Stimulated activated CD8-positive, alpha-beta memory T cell treated with anti-CD3 and anti-CD28 coated beads, Interleukin-7, amount 100 ng/mL, for 48 hours (primary cell): ENCODE data around the gene LTB.
"Not testable (repeated sequence)": the region's sequence is repeated elsewhere in the genome, so short reads cannot be mapped to it uniquely, and the experiment has no call there.

Experiments
- DNase-seq, 2 donors: peaks; one replicate each; pipeline ENCODE4 v3.0.0-alpha.2; 2020; ENCODE audit warnings: low read depth in 1 of 2; ENCODE audit errors: extremely low read depth in 1 of 2

The LTB gene

DNA sequence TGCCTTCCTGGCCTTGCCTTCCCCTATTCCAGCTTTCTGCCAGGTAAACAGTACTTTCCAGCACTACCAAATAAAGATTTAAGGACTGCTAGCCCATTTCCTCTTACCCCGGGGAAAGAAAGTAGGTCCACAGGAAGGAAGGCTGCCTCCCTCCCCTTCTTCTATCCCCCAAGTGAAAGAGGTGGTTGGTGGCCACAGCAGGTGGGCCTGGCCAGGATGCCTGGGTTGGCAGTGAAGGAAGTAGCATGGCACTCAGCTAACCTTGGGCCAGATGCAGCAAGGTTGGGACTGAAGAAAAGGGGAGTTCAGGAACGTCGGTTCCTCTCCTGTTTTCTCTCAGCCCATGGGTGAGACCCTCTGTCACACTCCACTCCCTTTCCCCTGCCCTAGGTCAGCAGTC is 25.9 kb downstream of the LTB start:
- no peak for DNase-seq

DNA sequence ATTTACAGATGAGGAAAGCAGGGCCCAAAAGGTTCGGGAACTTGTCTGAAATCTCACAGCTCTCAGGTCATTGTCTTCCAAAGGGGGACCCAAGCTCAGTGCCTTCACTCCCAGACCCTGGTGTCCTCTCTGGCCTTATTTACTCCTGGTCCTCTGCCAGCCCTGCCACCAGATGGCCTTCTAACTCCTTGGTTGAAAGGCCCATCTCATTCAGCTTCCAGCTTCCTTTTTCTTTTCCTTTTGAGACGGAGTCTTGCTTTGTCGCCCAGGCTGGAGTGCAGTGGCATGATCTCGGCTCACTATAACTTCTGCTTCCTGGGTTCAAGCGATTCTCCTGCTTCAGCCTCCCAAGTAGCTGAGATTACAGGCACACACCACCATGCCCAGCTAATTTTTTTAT is 30.9 kb downstream of the LTB start:
- not testable (repeated sequence) for DNase-seq

DNA sequence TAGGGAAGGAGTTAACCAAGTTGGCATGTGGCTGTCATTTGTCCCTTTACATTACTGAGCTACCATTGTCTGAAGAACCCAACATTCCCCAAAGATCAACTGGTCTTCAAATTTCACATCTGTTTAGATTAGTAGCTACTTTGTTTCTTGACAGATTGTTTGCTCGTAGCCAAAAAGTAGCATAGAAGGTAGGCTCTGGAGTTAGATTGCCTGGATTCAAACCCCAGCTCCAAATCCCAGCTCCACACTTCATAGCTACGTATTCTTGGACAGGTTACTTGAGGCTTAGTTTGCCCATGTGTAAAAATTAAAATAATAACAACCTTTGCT is 33.7 kb downstream of the LTB start:
- DNase-seq, result no peak

DNA sequence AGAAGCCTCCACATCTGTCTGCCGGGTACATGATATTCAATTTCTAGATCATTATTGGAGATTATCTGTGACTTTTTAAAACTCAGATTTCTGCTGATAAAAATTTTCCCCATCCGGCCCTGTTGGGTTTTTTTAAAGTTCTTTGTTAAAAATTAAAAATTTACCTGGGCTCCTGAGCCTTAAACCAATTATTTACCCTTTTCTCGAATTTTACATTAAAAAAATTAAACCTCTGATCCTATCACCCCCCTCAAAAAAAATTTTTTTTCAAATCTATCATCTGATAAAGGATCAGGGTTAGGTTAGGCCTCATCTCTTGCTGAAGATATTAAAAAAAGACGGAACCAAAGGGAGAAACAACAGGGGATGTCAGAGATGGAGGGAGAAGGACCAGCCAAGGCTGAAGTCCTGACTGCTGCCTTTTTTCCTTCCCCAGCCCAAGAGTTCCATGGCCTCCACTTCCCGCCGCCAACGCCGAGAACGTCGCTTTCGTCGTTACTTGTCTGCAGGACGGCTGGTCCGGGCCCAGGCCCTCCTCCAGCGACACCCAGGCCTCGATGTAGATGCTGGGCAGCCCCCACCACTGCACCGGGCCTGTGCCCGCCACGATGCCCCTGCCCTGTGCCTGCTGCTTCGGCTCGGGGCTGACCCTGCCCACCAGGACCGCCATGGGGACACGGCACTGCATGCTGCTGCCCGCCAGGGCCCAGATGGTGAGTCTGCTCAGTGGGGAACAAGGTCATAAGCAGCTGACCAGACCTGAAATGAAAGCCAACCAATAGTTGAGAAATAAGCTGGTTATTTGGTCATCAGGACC is 34.3 kb downstream of the LTB start:
- DNase-seq, result no peak

DNA sequence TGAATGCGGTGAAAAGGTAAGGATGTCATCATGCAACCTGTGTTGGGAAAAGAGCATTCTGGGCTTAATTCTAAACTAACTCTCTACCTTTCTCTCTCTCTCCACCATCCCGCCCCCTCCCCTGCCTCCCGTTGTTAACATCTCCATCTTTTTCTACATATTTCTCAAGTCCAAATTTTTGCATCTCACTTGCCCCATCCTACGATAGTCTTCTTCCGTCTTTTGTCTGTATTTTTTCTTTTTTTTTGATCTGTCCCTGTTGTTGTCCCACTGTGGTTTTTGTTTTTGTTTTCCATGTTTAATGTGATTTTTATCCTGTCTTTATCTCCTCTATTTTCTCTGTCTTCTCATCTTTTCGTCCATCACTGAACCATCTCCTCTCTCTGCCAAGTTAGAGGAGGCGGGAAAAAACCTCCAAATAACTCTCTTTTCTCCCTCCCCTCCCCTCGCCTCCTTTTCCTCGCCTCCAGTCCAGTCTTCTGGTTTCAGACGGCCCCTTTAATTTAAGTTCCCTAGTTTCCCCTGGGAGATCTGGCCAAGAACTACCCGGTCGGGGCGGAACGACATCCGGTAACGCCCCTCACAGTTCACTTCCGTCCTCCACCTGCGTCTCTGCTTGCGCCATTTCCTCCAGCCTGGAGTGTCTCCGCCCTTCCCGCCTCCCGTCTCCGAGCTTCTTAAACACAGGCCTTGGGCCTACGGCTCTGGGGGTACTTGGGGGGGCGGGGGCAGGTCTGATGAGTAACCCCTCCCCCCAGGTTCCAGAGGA is 35.1 kb downstream of the LTB start, which contains the start of gene NFKBIL1:
Gene NFKBIL1, plus strand, starts transcription at position 651 of the 769 bp plus-strand sequence. Its CDS starts 87 bp downstream, at position 738.
- DNase-seq, result peak; percentile 89 to 95

DNA sequence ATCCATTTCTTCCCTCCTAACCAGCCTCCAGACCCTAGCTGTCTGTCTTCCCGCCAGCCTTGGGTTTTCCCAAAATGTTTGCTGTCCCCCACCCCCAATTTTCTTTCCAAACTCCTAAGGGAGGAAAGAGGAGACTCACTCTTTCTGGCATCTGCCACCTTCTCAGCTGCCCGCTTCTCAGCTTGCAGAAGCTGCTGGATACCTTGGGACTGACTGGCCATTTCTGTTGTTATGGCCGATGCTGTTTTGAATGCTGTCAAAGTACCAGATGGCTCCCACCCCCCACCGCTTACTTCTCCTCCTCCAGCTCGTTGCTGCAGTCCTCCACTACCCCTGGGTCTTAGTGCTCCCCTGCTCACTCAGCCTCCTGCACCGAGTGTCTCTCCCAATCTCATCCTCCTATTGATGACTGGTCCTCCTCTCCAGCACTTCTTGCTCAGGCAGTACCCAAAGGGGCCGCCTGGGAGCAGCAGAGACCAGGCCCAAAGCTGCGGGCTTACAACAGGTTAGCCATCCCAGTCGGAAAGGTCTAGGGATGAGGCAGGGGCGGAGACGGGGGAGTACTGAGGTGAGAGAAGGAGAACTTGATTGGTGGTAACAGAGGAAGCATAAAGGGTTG is 35.8 kb downstream of the LTB start, which contains the start of gene ATP6V1G2:
Gene ATP6V1G2, minus strand, starts transcription at position 270 of the 619 bp plus-strand sequence. Its CDS starts 49 bp downstream, at position 221.
- DNase-seq, result peak; percentile 77 to 88

DNA sequence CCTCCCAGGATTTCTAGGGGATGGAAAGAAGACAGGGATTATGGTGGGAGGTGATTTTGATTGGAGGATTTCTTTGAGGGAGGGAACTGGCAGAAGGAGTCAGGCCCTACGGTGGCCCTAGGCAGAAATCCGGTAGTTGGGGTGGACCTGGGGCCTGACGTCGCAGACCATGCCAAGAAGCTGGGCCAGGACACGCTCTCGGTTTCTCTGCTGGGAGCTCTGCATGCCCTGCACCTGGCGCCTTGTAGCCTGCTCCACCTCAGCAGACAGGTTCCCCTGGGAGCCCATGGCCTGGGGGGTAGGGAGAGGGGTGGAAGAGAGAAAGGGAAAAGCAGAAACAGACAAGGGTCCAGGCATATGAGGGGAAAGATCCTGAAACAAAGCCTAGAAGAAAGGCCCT is 36.9 kb downstream of the LTB start:
- DNase-seq, result no peak

DNA sequence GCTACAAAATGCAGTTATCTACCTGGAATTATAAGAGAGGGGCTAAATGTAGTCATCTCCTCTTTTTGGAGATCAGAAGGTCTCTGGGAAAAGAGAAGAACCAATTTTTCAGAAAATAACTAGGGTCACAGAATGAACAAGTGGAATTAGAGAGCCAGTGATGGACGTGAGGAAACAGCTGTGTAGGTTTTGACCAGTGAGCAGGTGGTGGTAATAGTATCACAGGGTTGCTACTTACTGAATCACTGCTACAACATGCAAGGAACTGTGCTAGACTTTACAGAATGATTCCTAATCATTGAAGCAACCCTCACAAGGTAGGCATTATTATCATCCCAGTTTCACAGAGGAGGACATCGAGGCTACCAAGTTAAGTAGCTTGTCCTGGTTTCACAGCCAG is 37.5 kb downstream of the LTB start:
- DNase-seq, result no peak

DNA sequence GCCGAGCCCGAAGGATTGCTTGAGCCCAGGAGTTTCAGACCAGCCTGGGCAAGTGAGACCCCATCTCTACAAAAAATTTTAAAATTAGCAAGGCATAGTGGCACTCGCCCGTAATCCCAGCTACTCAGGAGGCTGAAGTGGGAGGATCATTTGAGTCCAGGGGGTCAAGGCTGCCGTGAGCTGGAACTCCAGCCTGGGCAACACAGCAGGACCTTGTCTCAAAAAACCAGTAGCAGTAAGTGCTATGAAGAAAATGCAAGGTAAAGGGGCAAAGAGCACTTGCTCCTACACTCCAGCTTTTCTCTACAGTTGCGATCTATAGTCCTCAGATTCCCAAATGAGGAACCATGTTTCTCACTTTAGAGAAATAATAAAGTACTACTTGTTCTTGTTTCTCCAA is 38.6 kb downstream of the LTB start:
- no peak for DNase-seq

DNA sequence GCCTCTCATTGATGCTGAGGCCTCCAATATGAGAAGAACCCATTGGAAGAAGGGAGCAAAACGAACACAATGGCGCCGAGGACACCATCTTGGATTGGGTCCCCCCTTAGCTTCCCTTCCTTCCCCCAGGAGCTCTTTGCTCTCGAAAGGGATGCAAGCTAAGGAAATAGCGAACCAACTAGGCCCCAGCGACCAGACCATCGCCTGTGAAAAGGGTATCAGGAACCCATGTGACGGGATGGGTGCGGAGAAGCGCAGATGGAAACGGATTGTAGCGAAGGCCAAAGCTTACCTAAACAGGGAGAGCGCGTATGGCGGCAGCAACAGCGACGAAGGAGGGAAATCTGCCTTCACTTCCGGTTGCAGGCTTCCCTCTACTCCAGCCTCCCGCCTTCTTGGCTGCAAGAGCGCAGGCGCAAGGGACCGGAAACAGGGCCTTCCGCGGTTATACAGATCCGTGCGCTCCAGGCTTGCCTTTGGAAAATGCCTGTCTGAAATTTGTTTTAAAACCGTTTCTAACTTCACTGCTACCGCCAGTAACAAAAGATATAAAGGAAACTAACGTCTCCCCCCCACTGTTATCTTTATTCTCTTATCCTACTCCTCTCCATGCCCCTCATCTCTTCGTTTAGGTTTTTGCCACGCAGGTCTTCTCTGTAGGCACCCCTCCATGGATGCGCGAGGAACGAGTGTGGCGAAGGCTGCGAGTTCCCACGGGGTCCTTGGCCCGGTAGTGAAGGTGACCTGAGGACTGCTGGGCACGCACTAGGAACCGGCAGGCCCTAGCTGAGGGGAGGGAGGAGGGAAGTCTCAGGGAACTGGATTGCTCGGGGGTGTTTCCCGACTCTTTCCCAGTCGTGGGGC is 40.3 kb downstream of the LTB start, which contains the start of gene DDX39B:
Gene DDX39B, minus strand, starts transcription at position 346 of the 864 bp plus-strand sequence. CDS start 1,471 bp downstream, outside the sequence.
- peak; percentile 83 to 94 for DNase-seq

DNA sequence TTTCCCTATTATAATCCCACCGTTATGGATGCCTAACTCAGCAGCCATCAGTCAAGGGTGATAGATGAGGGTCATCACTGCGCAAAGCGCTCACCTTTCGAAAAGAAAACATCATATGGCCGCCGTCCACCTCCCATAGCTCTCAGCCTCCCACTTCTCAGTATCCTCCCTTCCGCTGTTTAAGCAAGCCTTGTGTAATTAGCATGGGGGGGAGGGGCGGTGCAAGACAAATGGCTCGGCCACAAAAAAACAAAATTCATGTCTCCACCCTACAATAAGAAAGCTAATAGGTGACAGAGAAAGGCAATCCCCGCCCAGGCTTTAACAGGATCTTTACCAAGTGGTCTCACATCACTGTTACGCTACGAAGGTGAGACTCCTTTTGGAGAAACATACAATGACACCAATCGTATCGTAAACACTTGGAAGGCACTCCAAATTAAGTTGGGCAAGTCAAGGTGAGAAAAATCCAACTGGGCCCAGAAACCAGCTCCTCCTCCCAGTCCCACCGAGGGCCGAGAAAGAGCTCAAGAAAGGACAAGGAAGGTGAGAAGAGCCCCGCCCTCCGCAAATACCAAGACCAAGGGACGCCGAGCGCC is 41.1 kb downstream of the LTB start:
- DNase-seq, result peak in 1 of 2 donors; percentile 52

DNA sequence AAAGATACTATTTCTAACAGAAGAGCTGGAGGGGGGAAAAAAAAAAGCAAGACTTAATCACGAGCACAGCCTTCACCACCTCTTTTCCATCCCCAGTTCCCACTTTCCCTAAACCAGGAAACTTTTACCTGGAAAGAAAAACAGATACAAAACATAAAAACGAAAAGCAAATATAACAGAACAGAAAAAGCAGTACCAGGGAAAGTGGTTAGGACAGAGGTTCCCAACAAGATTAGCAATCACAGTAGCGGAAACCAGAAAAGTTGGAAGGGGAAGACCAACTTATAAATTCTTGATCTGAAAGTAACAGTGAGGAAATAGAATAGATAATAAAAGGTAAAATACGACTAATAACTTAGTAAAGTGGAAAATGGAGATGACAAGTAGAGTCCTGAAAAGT is 41.6 kb downstream of the LTB start:
- DNase-seq, result no peak

DNA sequence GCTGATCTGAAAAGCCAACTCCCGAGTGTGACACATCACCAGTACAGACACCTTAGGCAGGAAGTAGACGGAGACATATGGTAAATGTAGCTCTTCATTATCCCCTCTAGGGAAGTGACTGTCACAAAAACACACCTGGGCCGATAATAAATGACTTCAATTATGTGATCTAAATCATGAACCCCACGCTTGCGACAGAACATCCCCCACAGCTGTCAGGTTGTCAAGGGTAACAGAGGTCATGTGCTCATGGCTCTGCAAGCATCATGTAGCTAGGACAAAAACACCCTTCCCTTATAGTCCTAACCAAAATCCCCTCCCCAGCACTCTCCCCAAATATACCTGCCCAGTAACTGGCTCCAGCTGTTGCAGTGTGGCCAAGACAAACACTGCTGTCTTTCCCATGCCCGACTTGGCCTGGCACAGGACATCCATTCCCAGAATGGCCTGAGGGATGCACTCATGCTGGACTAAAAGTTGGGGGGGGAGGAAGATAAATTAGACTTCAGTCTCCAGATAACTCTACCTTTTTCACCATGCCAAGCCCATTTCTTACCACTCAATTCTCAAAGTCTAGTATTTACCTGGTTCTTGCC is 43.3 kb downstream of the LTB start:
- no peak for DNase-seq

DNA sequence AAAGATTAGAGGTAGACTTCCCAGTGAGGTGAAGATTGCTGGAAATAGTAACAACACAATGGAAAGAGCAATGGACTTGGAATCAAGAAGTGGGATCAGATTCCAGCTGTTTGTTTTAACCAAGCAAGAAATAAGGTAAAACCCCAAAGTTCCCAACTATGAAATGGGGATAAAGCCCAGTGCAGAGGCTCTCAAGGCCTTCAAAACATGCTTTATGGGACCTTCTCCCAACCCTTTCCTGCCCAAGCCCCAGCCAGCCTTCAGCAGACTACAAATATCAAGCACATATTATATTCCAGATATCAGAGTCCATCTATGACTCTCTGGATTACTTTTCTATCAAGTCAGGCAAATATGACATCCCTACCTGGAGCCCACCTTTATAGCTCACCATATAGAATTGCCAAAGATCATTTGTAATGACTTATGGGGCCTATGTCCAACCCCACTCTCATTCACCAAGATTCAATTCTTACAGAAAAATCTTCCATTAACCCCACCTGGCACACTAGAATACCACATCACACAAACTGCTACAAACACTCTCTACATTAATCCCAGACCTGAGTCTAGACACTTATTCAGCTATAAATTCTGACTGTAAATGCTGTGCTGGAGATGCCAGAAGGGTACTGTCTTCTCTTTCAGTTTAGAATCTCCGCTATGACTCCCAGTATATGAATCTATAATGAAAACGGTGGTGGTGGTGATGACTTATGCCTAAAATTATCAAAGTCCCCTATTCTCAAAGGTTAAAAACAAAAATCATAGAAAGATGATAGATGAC is 46.5 kb downstream of the LTB start:
- no peak for DNase-seq

DNA sequence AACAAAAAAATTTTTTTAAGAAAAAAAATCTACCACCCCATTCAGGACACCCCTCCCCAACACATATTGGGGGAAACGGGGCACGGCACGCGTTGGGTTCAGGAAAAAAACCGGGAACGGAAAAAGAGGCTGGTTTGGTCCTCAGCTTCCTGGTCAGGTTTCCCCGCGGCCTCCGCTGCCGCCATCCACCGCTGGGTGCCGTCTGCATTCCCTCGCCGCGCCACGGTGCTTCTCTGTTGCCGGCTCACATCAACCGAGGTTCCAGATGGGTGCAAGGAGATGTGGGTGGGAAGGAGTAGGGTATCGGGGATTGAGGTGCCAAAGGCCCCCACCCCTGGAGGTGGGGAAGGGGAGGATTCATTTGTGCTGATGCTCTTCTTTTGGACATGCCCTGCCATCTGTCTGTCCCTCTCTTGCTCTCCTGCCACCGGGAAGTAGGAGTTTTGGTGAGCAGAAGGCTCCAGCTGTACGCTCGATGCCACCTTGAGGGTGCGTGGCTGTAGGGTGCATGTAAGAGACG is 47.6 kb downstream of the LTB start:
- DNase-seq, result no peak

DNA sequence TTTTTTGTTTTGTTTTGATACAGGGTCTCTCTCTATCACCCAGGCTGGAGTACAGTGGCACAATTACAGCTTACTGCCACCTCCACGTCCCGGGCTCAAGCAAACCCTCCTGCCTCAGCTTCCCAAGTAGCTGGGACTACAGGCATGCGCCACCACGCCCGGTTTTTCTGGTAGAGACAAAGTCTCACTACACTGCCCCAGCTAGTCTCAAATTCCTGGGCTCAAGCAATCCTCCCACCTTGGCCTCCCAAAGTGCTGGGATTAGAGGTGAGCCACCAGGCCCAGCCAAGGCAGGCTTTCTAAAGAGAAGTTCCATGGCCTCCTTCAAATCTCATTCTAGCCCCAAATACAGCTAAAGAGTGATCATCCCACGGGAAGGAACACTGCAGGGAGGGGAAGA is 48.2 kb downstream of the LTB start:
- no peak for DNase-seq

DNA sequence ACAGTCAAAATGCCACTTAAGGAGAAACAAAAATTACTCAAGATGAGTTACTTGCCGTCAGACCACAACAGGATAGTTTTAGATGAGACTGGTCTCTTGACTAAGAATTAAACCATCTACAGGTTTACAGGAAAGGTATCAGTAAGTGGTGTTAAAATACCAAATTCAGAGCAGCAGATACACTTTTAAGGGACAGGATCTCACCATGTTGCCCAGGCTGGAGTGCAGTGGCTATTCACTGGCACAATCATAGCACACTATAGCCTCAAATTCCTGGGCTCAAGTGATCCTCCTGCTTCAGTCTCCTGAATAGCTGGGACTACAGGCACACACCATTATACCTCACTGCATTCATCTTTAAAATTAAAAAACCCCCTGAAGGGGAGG is 48.8 kb downstream of the LTB start:
- DNase-seq, result no peak

DNA sequence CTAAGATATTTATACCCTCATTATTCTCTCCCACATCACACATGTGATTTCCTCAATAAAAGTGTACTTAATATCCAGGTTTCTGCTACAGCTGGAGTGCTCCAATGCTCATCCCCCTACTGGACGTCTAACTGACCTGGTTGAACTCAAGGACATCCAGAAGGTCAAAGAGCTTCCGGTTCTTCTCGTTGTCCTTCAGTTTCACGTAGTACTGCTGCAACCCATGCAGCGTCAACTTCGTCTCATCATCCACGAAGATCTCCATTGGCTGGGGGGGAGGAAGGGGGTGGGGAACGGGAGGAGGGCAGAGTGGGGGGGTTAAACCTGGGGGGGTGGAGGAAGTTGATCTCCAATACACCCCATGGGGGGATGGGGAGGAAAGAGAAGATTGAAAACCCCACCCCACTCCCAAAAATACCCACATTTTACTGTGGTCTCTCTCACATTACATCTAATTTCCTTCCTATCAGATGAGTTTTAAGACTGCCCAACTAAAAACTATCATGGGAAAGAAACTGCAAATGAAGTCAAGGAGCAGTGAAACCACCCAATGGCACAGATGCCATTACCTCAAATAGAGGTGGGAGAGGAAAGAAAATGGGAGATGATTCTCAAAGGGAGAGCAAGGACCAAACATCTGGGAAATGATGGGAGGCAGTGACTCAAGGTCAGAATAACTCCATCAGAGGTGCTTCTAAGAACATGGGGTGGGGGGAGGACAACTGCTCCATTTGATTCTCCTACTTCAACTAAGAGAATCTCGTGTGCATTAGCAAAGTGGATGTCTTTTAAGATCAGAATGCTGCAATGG is 49.4 kb downstream of the LTB start:
- DNase-seq, result no peak
